Measurements from ENCODE around the gene SIKE1. TPM values are rescaled to one million over a fixed set of nuclear protein-coding genes. Genes with fewer than 3 reads are reported as not detected.
"Not testable (repeated sequence)": the region's sequence is repeated elsewhere in the genome, so short reads cannot be mapped to it uniquely, and the experiment has no call there.

SIKE1 gene
- total RNA-seq, 1 experiment from 2014 or later: 61.9 TPM

DNA sequence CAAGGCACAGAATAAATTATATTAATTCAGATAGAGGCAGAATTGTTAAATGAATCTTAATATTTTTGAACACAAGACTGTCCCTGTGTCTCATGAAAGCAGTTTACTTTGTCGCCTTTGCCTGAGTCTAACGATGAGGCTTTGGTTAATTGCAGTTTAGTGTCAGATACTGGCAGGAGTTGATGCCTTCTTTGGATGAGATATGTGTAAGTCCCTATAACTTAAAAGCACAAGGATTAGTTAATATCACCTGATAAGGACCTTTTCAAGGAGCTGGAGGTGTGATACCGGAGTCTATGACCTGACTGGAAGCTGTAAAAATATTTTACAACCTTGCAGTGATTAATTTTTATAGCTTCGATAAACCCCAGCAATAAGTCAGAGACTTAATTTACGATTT is 2.0 kb upstream of the SIKE1 start:
- H3K79me2 ChIP-seq (ENCODE audit: low read depth): peaks cover 29% of the 10 kb centered on the region
- peaks cover 14% of the 10 kb centered on the region for H3K36me3 ChIP-seq (ENCODE audit: low read depth)
- TF ChIP-seq EZH2 (IDR thresholded peaks at IDR 0.05; ENCODE audit: low read depth): no peak
- TF ChIP-seq, protein P1, sequence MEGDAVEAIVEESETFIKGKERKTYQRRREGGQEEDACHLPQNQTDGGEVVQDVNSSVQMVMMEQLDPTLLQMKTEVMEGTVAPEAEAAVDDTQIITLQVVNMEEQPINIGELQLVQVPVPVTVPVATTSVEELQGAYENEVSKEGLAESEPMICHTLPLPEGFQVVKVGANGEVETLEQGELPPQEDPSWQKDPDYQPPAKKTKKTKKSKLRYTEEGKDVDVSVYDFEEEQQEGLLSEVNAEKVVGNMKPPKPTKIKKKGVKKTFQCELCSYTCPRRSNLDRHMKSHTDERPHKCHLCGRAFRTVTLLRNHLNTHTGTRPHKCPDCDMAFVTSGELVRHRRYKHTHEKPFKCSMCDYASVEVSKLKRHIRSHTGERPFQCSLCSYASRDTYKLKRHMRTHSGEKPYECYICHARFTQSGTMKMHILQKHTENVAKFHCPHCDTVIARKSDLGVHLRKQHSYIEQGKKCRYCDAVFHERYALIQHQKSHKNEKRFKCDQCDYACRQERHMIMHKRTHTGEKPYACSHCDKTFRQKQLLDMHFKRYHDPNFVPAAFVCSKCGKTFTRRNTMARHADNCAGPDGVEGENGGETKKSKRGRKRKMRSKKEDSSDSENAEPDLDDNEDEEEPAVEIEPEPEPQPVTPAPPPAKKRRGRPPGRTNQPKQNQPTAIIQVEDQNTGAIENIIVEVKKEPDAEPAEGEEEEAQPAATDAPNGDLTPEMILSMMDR (conservative IDR thresholded peaks at IDR 0.05): no peak
- H3F3A ChIP-seq (ENCODE audit: insufficient read depth, low read depth): peaks cover 8% of the 10 kb centered on the region; the same call in 1 of the 2 replicates
- no TSS peak for BruUV-seq (replicated peaks)
- no peak for DNase-seq
- H3K9me2 ChIP-seq (ENCODE audit: insufficient read depth): no peaks in the 10 kb centered on the region
- no peak overlapping the region for H2AFZ ChIP-seq
- no peak overlapping the region for H3K4me3 ChIP-seq
- ChIA-PET POLR2A (ENCODE audit: unreplicated experiment) (no interaction called here), CTCF (no interaction called here)
- H3K4me1 ChIP-seq (replicated peaks; ENCODE audit: insufficient read depth): peaks cover 15% of the 10 kb centered on the region
- intact Hi-C loops (cut with micrococcal nuclease; ENCODE audit: unreplicated experiment): no loop called here
- H3K4me2 ChIP-seq: no peak overlapping the region
- H3K27ac ChIP-seq: no peak overlapping the region
- peaks cover 7% of the 10 kb centered on the region; the same call in 1 of the 2 replicates for H3K9me3 ChIP-seq (ENCODE audit: insufficient read depth, low read depth)
- H3K27me3 ChIP-seq (ENCODE audit: insufficient read depth, low read depth): peaks cover 15% of the 10 kb centered on the region; the same call in 1 of the 2 replicates
- no peaks in the 10 kb centered on the region for H4K20me1 ChIP-seq (ENCODE audit: insufficient read depth)

DNA sequence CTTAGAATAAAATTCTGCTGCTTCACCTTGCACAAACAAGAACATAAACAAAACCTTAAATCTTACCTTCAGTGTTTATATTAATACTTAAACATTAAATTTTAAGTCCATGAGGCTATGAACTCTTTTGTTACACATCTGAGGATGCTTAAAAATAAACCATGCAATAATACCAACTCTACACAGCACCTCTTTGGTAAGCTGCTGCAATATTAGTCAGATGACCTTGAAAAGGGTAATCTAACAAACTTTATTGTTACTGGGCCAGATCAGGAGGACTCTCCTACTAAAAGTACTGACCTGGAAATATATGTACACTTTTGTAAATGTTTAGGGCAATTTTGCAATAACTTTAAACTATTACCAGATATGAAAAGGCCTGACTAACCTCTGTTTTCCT is 763 bp downstream of the SIKE1 start:
- H3K4me3 ChIP-seq: peak overlapping the region; percentile 83
- no peaks in the 10 kb centered on the region for H3K27me3 ChIP-seq (ENCODE audit: insufficient read depth, low read depth)
- H3K27ac ChIP-seq: peak overlapping the region; percentile 60
- H3K4me2 ChIP-seq: peak overlapping the region; percentile 85
- POLR2A ChIA-PET (ENCODE audit: unreplicated experiment): interaction anchor here (0.5 kb wide), 1 partner anchor 400 kb away, joined by 4 read pairs; no protein-coding TSS in a partner anchor
- H3K36me3 ChIP-seq (ENCODE audit: low read depth): peaks cover 29% of the 10 kb centered on the region
- intact Hi-C loops (cut with micrococcal nuclease; ENCODE audit: unreplicated experiment): loop anchor here (1.0 kb wide), 1 partner anchor 21 kb away; no protein-coding TSS in a partner anchor
- peaks cover 3% of the 10 kb centered on the region; the same call in 1 of the 2 replicates for H4K20me1 ChIP-seq (ENCODE audit: insufficient read depth)
- peaks cover 11% of the 10 kb centered on the region; the same call in 1 of the 2 replicates for H3F3A ChIP-seq (ENCODE audit: insufficient read depth, low read depth)
- TF ChIP-seq, protein P1 (conservative IDR thresholded peaks at IDR 0.05): no peak
- TF ChIP-seq EZH2 (IDR thresholded peaks at IDR 0.05; ENCODE audit: low read depth): no peak
- H3K4me1 ChIP-seq (replicated peaks; ENCODE audit: insufficient read depth): peaks cover 15% of the 10 kb centered on the region
- H3K79me2 ChIP-seq (ENCODE audit: low read depth): peaks cover 29% of the 10 kb centered on the region
- CTCF ChIA-PET: no interaction called here
- no TSS peak for BruUV-seq (replicated peaks)
- DNase-seq: no peak
- H3K9me3 ChIP-seq (ENCODE audit: insufficient read depth, low read depth): no peaks in the 10 kb centered on the region
- H3K9me2 ChIP-seq (ENCODE audit: insufficient read depth): no peaks in the 10 kb centered on the region
- peak overlapping the region; percentile 93 for H2AFZ ChIP-seq

DNA sequence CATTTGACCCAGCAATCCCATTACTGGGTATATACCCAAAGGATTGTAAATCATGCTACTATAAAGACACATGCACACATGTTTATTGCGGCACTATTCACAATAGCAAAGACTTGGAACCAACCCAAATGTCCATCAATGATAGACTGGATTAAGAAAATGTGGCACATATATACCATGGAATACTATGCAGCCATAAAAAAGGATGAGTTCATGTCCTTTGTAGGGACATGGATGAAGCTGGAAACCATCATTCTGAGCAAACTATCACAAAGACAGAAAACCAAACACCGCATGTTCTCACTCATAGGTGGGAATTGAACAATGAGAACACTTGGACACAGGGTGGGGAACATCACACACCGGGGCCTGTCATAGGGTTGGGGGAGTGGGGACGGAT is 3.8 kb downstream of the SIKE1 start:
- H3K27me3 ChIP-seq (ENCODE audit: insufficient read depth, low read depth); H3K4me2 ChIP-seq; DNase-seq; H4K20me1 ChIP-seq (ENCODE audit: insufficient read depth); H3K9me2 ChIP-seq (ENCODE audit: insufficient read depth); H3K4me3 ChIP-seq; H3K27ac ChIP-seq; H3K9me3 ChIP-seq (ENCODE audit: insufficient read depth, low read depth); CTCF ChIA-PET; intact Hi-C loops (cut with micrococcal nuclease; ENCODE audit: unreplicated experiment); BruUV-seq (replicated peaks); H2AFZ ChIP-seq: not testable (repeated sequence)
- POLR2A ChIA-PET (ENCODE audit: unreplicated experiment): interaction anchor here (0.7 kb wide), 1 partner anchor 19 kb away, joined by 3 read pairs; the partner anchor contains the start of gene CSDE1
- Histone ChIP-seq H3K79me2 (ENCODE audit: low read depth) (peaks cover 29% of the 10 kb centered on the region), H3K4me1 (replicated peaks; ENCODE audit: insufficient read depth) (peaks cover 15% of the 10 kb centered on the region), H3K36me3 (ENCODE audit: low read depth) (peaks cover 46% of the 10 kb centered on the region), H3F3A (ENCODE audit: insufficient read depth, low read depth) (peaks cover 11% of the 10 kb centered on the region; the same call in 1 of the 2 replicates)

DNA sequence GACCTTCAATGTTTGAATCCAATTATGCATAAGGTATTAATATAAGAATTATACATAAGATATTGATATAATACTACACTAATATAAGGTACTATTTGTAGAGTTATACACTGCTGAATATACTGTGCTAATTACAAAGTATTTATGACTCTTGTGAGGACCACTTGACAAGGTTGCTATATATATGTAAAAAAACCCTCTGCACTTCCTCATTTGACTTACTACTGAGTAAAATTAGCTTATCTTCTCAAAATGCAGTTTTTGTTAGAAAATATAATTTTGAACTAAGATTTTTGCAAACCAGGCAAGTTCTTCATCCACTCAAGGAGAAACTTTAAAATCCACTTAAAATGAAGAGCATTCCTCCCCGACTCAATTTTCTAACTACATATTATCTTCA is 8.5 kb downstream of the SIKE1 start:
- Histone ChIP-seq H3K4me2 (no peak overlapping the region), H3K79me2 (ENCODE audit: low read depth) (no peaks in the 10 kb centered on the region), H3F3A (ENCODE audit: insufficient read depth, low read depth) (peaks cover 3% of the 10 kb centered on the region; the same call in 1 of the 2 replicates), H2AFZ (no peak overlapping the region), H4K20me1 (ENCODE audit: insufficient read depth) (peaks cover 3% of the 10 kb centered on the region; the same call in 1 of the 2 replicates), H3K27ac (no peak overlapping the region), H3K9me2 (ENCODE audit: insufficient read depth) (no peaks in the 10 kb centered on the region), H3K9me3 (ENCODE audit: insufficient read depth, low read depth) (no peaks in the 10 kb centered on the region), H3K4me1 (replicated peaks; ENCODE audit: insufficient read depth) (no peaks in the 10 kb centered on the region), H3K36me3 (ENCODE audit: low read depth) (peaks cover 29% of the 10 kb centered on the region), H3K27me3 (ENCODE audit: insufficient read depth, low read depth) (no peaks in the 10 kb centered on the region), H3K4me3 (no peak overlapping the region)
- POLR2A ChIA-PET (ENCODE audit: unreplicated experiment): interaction anchor here (0.7 kb wide), 2 partner anchors 102 to 104 kb away, joined by 4 to 5 read pairs; partner anchors contain the start of gene DENND2C
- DNase-seq: no peak
- TF ChIP-seq, protein P1 (conservative IDR thresholded peaks at IDR 0.05): no peak
- no peak for TF ChIP-seq EZH2 (IDR thresholded peaks at IDR 0.05; ENCODE audit: low read depth)
- no TSS peak for BruUV-seq (replicated peaks)
- intact Hi-C loops (cut with micrococcal nuclease; ENCODE audit: unreplicated experiment): no loop called here
- CTCF ChIA-PET: no interaction called here

All from PC-9 (cell line).